GOT3 (cell line): ENCODE measurements around the gene INTS15.

Source experiments
- DNase-seq: peaks from one replicate; lab custom pipeline; 2025; ENCODE audit warnings: mixed read lengths; lab: John Stamatoyannopoulos, UW

INTS15 gene

DNA sequence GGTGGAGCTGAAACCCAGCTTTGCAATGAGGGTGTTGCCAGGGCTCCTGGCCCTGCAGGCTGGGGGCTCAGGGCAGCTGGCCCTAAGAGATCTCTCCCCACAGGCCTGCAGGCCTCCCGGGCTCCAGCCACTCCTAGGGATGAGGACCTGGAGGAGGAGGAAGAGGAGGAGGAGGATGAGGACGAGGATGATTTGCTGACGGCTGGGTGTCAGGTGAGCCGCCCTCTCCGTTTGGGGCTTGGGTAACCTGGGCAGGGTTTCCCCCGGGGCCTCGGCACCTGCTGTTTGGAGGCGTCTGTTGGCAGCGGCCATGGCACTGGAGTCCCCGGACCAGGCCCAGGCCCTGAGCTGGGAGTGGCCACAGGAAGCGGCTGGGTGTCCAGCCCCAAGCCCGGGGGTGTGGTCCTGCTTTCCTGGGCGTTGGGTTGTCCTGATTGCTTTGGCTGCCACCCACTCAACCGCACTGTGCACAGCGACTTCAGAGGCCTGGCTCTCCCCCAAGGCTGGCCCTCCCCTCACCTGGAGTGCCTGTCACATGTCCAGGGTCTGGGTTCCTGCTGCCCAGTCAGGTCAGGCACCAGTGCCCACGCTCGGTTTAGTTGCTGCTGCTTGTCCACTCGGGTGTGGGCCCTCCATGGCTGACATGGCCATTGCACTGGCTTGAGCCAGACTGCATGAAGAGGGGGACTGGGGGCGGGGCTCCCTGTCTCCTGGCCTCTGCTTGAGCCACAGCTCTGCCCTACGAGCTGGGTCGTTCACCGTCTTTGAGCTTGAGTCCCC lies 53.2 kb downstream of the INTS15 start:
- no peak for DNase-seq

DNA sequence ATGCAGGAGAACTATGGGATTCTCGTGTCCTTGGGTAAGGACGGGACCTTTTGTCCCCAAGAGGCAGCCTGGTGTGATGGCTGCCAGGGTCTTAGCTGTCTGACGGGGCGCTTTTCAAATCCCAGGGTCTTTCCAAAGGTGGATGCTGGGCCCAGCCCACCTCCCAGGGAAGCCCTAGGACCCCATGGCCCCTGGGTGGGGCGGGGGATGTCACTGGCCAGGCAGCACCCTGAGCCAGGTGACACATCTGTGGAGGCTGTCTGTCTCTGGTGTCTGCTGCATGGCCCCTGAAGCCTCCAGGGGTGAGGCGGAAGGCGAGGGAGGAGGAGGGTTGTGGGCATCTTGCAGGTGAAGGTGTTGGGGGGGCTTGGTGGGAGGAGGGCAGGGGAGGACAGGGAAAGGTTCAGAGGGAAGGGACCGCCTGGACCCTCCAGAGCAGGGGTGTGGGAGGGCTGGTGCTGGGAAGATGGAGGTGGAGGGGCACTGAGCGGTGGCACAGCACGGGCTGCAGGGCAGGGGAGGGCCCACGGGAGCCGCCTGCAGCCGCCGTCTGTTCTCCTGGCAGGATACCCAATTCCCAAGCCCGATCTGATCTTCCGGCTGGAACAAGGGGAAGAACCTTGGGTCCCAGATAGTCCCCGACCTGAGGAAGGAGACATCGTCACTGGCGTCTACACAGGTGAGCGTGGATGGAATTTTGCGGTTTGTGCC lies 54.2 kb downstream of the INTS15 start:
- DNase-seq, result no peak

DNA sequence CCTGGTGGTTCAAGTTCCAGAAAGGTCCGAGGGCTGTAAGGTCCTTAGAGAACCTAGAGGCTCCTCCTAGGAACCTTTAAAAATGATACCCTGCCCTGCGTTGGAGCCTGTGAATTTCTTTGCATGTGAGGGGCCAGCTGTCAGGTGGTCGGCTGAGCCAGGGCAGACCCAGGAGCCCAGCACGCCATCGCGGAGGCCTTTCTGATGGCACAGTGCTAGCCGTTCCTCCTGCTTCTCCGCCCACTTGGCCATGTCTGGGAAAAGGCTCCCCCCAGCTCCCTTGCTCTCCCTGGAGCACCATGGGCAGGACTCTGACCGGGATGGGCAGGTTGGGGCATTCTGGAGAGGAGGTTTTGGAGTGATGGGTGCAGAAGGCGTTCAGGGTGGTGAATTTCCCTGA lies 54.9 kb downstream of the INTS15 start:
- DNase-seq, result no peak

DNA sequence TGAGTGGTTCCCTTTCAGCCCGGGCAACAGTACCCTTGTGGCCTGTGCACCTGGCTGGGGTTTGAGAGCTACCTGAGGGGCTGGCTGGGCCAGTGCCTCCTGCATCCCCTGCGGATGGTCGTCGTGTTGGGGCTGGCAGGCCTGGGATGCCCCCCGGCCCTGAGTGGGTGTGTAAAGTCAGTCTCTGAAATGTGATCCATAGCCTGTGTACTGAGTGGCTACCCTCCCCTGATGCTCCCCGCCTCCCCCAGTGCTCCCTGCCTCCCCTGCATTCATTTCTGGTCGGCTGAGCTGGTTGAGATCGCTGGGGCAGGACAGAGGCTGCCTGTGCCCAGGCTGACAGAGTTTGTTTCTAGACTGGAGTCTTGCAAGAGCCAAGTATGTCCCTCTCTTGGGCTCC lies 56.6 kb downstream of the INTS15 start:
- DNase-seq, result no peak

DNA sequence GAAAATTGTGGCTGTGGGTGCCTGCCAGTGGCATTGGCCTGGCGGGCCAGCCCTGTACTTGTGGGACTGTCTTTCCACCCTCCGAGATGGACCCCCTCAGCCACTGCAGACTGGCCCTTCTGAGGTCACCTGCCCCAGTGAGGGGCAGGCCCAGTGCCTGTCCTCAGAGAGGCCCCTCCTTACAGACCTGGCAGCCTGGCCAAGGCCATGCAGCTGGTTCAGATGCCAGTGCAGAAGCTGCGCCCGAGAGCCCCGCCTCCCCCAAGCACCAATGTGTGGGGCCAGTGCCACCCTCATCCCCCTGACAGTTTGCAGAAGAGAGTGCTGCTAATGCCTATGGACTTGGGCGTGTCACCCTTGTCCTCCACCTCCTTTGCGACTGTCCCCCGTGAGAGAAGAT lies 57.3 kb downstream of the INTS15 start:
- no peak for DNase-seq

DNA sequence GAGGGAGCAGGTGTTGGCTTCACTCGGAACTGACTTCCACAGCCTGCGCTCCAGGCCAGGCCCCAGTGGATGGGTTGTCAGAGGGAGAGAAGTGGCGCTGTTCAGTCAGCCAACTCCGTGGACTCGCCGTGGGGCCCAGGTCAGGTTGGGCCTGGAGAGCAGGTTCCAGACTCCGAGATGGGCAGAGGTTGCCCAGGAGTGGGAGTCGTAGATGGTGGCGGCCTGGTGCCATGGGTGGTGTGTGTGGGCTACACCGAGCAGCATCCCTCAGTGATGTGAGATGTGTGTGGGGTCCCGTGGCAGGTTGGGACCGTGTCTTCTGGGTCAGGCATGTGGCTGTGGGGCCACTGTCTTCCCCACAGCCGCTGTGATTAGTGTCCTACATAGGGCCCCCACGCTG lies 57.7 kb downstream of the INTS15 start:
- DNase-seq, result no peak

DNA sequence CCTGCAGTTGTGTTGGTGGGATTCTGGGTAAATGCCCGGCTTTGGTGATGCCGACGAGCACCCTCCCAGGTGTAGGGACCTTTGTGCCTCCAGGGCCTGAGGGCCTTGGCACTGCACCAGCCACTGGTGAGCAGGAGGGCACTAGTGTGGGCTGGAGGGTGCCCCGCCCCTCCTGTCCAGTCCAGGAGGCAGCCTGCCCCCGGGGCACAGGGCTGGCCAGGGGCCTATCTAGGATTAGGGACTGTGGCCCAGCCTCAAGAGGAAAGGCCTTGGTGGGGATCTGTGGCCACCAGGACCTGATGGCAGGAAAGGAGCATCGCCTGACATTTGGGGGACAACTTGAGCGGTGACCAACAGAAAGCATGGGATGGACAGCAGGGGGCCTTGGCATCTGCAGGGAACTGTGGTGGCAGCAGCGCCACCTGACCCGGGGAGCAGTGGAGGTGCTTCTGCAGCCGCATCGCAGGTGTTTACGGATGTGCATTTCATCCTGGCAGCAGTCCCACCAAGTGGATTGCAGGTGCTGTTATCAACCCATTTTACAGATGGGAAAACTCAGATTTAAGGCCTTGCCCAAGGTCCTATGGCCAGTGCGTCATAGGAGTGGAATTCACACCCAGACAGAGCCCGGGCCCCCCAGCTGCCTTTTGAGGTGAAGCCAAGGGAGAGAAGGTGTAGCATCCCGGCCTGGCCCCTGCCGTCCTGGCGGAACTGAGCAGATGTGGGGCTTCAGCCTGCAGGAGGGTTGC lies 58.4 kb downstream of the INTS15 start:
- no peak for DNase-seq

DNA sequence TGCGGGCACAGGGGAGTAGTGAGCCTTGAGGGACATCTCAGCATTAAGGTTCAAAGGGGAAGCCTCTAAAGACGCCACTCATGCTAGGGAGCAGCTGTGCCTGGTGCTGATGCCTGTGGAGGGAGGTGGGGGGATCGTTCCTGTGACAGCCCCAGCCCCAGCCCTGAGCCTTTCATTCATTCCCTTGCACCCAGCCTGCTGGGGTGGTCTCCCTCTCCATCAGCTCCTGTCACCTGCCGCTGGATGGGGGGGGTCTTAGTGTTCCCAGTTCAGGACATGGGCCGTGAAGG lies 58.9 kb downstream of the INTS15 start:
- no peak for DNase-seq

DNA sequence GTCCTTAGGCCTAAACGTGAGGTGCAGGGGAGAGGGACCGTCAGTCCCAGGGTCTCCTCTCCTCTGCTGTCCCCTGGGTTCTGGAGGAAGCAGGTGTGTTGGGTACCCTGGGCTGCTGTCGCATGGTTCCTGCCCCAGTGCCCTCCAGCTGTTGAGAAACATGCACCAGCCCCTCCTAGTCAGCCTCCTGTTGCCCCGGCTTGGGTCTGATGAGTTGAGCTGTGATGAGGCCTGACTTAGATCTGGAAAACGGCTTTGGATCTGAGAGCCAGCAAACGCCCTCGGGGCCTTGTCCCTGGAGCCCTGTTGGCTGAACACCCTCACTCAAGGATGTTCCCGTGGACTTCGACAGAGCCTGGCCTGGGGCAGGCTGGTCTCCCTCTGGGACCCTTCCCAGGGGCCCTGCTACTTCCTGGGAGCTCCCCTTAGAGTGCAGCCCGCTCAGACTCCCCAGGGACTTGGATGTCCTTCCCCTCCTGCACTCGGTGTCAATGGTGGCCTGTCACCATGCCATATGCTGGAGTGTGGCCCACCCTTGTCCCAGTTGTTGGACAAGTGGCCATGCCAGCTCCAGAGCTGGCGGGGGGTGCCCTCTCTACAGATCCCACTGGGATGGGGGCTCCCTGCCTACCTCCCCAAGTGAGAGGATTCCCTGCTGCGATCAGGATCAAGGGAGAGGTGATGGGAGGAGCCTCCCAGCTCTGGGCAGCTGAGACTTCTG lies 59.6 kb downstream of the INTS15 start:
- DNase-seq, result no peak

DNA sequence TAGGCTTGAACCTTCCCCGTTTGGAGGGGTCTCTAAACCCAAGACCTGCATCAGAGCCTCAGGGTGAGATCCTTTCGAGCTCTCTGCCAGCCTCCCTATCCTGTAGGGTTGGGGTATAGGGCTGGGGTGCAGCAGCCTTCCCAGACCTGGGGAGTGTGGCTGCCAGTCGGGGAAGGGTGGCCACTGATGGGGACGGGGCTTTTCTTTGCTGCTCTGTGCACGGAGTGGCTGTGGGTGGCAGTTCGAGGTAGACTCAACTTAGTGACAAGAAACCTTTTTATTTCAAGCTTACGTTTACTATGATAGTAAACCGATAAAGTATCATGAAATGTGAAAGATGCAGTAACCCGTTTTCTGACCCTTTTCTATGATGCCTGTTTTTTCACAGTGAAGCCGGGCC lies 60.3 kb downstream of the INTS15 start:
- no peak for DNase-seq

DNA sequence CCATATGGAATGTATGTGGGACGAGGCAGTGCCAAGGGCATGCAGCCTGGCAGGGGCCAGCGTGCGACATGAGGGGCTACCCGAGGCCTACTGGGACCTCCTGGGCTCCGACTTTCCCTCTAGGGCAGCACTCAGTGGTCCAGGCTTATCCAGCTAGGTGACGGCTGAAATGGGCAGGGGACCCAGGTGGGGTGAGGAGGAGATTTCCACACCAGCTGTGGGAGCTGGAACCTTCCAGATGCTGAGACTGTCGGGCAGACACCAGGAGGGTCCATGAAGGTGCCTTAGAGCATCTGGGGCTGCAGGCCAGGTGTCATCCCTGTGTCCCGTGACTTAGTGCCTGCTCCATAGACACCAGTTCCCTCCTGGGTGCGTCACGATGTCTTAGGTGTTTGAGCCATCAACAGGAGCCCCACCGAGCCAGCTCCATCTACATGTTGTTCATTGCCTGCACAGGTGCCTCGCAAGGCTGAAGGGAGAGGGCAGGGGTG lies 60.7 kb downstream of the INTS15 start:
- DNase-seq, result no peak

DNA sequence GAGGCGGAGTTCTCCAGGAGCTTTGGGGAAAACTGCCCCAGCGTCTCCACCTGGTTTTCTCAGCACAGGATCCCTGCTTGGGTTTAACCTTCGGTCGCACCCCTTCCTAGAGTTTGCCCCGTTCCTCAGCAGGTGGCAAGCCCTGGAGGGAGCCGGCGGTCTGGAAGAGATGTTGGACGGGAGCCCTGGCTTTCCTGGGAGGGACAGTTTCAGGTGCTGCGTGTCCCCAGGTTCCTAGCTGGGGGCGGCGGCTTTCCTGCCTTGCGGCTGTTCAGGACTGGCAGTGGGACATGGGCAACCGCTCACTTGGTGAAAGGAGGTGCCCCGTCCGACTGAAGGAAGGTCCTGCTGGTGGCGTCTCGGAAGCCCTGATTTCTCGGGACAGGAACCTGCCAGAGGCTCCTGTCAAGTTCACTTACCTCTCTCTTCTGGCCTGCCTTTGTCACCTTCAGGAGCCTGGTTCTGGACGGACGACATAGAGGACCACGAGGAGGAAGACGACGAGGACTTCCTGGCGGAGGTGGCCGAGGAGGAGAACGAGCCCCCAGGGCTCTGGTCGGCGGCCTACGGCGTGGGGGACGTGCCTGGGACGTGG lies 62.1 kb downstream of the INTS15 start:
- DNase-seq, result no peak

DNA sequence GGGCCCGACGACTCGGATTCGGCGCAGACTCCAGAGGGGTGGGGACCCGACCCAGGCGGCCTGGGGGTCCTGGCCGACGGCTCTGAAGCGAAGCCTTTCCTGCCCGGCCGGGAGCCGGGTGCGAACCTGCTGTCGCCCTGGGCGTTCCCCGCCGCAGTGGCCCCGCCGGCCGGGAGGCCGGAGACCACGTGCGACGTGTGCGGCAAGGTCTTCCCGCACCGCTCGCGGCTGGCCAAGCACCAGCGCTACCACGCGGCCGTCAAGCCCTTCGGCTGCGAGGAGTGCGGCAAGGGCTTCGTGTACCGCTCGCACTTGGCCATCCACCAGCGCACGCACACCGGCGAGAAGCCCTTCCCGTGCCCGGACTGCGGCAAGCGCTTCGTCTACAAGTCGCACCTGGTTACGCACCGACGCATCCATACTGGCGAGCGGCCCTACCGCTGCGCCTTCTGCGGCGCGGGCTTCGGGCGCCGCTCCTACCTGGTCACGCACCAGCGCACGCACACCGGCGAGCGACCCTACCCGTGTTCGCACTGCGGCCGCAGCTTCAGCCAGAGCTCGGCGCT lies 62.7 kb downstream of the INTS15 start:
- no peak for DNase-seq

DNA sequence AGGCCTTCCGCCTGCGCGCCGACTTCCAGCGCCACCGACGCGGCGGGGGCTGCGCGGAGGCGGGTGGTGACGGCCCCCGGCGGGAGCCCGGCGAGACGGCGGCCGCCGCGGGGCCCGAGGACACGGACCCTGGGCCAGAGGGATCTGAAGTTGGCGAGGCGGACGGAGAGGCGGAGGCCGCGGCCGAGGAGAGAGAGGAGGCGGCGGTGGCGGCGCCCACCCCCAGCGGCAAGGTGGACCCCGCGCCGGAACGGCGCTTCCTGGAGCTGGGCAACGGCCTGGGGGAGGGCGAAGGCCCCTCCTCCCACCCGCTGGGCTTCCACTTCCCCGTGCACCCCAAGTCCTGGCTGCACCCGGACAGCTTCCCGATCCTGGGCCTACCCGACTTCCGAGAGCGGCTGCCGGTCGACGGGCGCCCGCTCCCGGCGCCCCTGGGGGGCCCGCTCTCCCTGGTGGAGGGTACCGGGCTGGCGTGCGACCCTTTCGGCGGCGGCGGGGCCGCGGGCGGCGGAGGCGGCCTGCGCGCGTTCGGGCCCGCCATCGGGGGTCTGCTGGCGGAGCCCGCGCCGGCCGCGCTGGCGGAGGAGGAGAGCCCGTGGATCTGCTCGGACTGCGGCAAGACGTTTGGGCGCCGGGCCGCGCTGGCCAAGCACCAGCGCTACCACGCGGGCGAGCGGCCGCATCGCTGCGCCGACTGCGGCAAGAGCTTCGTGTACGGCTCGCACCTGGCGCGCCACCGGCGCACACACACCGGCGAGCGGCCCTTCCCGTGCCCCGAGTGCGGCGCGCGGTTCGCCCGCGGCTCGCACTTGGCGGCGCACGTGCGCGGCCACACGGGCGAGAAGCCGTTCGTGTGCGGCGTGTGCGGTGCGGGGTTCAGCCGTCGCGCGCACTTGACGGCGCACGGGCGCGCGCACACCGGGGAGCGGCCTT lies 63.5 kb downstream of the INTS15 start:
- no peak for DNase-seq

DNA sequence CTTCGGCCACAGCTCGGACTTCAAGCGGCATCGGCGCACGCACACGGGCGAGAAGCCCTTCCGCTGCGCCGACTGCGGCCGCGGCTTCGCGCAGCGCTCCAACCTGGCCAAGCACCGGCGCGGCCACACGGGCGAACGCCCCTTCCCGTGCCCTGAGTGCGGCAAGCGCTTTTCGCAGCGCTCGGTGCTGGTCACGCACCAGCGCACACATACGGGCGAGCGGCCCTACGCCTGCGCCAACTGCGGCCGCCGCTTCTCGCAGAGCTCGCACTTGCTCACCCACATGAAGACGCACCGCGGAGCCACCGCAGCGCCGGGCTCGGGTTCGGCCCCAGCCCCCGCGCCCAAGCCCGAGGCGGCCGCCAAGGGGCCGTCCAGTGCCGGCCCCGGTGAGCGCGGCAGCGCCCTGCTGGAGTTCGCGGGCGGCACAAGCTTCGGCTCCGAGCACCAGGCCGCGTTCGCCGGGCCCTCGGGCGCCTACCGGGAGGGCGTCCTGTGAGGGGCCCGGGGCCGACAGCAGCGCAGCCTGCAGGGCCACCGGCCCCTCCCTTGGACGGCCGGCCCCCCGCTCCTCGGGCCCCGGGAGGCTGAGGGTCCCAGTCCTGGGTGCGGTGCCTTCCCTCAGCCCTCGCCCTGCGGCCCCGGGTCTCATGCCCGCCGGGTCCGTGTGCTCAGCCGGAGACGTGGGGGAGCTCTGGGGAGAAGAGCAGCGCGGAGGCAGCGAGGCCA lies 64.5 kb downstream of the INTS15 start:
- DNase-seq, result no peak

DNA sequence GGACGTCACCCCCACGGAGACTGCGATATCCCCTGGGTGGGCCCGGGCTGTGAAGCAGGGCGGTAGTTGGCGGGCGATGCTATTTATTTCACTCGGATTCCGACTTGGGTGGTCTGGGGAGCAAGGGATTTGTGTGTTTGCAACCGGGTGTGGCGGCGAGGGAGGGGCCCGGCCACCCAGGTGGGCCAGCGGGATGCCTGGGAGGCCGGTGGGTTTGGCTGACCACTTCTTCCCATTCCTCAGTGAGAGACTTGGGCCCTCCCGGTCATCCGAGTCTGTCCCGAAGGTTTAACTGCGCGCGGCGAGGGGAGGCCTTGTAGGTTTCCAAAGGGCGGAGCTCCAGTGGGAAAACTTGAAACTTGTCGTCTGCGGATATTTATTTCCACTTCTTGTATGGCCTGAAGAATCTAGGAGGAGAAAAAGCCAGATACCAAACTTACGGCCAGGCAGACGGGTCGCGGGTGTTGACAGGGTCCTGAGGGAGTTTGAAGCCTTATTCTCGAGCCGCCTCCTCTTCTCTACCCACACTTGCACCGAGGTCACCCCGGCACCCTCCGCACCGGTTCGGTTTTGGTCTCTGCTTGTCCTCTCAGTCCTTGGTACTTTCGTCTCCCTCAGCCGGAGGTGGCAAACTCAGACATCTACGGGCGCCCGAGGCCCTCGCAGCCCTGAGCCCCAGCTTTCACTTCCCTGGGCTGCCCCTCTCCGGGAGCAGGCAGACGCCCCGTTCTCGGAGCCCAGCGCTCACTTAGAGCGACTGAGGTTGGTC lies 65.2 kb downstream of the INTS15 start:
- DNase-seq, result no peak

DNA sequence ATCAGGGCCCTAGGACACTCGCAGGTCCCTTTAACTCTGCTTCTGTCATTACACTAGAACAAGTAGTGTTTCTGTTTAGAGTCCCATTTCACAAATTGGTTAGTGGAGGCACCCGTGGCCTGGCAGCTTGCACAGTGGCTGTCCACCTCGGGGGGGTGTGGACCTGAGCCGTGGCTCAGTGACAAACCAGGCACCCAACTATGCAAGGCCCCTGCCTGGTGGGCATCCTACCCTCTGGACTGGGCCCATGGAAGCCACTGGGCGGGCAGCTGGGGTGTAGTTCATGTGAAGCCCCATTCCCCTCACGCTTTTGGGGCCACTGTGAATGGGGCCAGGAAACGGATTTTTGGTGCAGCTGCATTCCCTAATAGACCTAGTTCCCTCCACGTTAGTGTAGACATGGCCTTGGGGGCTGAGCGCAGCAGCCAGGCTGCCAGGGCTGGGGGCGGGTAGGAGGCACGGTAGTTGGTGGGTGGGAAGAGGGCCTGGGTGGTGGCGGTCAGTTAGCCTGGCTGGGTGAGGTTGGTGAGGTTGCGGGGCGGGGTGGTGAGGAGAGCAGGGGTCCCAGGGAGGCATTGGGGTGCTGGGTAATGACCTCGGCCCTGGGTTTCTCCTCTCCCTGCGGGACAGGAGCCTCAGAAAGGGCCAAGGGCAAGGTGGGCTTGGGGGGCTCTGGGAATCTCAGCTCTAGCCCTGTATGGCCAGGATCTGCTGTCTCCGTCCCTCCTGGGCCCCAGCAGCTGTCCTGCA lies 66.0 kb downstream of the INTS15 start:
- DNase-seq, result no peak

DNA sequence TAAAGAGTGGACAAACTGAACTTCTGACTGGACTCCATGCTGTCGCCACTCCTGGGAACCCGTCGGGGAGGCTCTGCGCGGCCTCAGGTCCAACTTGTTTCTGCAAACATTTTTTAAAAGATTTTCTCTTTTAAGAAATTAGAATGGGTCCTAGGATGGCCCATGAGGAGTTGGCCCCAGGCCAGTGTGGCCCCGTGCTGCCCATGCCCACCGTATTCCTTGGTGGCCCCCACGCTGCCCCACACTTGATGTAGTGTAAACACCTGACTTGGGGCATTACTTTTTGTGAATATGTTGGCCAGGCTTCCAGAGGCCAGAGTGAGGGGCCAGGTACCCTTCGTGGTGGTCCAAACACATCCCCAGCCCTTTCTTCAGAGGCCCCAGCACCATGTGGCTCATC lies 66.6 kb downstream of the INTS15 start:
- DNase-seq, result no peak
